GM21717 (cell line): ENCODE measurements around the gene C16orf95.

ENCODE experiments used
- ATAC-seq: cut with Tn5 transposase; IDR thresholded peaks from one replicate; pipeline ENCODE4 v1.9.1; 2021; ENCODE audit warnings: mild to moderate bottlenecking, moderate library complexity; ENCODE audit not compliant: unreplicated experiment

C16orf95 gene

DNA sequence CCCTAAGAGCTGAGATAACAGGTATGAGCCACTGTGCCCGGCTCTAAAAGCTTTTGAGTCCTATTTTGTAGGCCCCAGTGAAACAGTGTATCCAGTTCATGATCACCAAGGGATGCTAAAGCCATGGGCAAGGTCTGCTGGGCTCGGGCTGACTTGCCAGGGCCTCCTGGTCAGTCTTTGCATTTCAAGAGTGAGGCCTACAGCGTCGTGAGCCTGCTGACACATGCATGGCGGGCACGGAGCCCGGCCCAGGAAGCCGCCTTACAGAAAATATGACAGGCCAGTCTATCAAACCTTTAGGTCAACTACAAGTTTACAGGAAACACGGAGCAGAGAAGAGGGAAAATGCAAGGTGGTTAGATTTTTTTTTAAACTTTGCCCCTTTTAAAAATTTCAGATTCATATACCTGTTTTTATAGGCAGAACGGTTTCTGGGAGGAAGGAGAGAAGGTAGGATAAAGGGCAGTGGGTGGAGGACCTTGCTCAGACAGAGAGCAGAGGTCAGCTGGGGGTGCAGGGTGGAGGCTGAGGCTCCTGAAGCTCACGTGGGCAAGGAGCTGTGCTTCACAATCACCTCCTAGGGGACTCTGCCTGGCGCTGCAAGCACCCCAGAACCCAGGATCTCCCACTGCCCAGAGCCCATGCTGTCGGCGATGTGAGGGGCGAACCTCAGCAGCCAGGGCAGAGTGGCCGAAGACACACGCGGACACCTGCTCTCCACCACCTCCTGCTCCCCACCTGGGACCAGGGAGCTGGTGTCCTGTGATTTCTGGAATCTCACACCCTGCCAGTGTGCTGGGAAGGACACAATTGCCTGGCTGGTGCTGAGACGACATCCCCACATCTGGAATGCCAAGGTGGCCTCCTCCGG, 21.3 kb downstream of the C16orf95 start:
- ATAC-seq = no peak

DNA sequence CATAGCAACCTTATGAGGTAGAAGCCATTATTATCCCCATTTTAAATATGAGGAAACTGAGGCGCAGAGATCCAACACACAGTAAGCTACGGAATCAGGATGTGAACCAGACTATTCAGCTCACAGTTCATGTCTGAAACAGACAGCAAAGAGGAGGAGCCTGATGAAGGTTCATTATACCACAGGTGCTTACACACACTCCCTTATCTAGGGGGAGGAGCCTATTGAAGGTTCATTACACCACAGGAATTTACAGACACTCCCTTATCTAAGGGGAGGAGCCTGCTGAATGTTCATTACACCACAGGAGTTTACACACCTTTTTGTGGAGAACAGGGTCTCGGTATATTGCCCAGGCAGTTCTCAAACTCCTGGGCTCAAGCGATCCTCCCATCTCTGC, 21.9 kb downstream of the C16orf95 start:
- no peak for ATAC-seq

DNA sequence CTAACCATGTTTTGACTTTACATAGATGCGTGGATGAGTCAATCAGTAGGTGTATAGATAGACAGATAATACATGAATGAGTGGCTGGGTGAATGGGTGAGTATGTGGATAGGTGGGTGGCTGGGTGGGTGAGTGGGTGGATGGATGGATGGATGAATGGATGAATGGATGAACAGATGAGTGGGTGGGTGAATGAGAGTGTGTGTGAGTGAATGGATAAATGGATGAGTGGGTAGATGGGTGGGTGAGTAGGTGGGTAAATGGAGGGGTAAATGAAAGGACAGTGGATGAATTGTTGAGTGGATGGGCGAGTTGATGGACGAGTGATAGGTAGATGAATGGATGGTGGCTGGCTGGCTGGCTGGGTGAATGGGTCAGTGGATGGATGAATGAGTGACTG, 23.2 kb downstream of the C16orf95 start:
- no peak for ATAC-seq

DNA sequence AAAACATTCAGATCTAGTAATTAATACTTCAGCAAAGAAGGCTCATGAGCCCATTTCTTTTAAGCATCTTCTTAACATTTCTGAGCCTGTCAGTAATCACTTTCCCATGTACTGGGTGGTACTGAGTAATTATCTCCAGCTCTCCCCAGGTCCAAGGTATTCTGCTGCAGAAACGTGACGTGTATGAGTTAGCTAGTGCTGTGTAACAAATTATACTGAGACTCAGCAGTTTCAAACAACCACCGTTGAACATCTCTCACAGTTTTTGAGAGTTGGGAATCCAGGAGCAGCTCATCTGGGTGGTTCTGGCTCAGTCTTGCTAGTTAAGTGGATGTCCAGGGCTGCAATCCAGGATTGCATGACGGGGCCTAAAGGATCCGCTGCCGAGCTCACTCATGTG, 25.2 kb downstream of the C16orf95 start:
- no peak for ATAC-seq

DNA sequence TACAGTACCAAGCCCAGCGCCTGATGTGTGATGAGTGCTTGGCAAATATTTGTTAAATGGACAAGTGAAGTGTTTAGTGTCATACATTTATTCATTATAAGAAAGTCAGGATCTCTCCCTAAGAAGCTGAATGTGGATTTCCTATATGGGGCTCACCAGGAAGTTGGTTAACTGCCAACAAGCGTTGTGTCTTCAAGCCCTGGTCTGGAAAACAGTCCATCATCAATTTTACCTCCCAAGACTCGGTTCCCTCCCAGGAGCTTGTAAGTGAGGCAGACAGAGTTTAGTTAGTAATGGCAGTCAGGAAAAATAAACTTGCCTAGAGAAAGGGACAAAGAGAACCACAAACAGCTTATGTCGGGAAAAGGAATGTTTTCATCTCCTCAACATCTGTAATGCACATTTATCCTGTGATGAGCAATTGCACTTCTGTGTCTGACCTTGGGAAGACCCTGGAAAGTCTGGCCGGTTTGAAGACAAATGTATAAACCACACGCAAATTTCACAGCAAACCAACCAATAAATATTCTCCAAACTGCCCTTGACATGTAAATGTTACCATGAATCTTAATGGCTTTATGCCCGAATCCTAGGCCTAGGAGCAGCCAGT, 28.3 kb downstream of the C16orf95 start:
- no peak for ATAC-seq

DNA sequence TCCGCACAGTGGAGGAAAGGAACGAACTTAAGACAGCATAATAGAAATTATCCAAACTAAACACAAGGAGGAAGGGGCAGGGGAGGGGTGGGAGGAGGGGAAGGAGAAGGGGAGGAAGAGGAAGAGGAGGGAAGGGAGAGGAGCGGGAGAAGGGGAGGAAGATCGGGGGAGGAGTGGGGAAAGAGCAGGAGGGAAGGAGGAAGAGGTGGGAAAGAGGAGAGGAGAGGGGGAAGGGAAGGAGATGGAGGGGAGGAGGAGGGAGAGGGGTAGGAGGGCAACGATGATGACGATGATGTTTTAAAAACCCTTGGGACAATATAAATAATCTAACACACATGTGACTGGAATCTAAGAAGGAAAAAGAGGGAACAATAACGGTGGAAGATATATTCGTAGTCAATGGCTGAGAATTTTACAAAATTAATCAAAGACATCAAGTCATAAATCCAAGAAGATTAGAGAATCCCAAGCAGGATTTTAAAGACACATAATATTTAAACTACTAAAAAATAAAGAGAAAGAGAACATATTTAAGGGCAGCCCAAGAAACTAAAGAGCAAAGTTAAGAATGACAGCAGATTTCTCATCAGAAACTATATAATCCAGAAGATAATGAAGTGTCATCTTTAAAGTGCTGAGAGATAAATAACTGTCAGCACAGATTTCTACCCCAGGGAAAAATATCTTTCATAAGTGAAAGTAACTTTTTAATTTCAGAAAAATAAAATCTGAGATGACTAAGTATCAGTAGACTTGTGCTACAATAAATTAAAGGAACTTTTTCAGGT, 30.2 kb downstream of the C16orf95 start:
- ATAC-seq = no peak

DNA sequence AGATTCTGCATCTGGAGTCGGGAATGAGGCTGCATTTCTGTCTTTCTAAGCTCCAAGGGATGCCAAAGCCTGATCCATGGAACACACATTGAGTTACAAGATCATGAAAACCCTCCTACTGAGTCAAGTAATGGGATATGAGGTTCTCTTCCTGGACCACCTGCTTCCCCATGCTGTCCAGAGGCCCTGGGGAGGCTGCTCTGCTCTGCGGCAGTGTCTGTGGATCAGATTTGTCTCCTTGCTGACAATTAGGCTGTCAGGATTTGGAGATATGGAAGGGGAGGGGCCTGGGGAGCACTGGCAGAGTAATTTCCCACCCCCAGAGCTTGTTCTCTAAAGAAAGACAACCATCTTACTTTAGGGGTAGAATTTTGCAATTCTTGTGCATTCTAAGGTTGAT, 33.0 kb downstream of the C16orf95 start:
- ATAC-seq = no peak

DNA sequence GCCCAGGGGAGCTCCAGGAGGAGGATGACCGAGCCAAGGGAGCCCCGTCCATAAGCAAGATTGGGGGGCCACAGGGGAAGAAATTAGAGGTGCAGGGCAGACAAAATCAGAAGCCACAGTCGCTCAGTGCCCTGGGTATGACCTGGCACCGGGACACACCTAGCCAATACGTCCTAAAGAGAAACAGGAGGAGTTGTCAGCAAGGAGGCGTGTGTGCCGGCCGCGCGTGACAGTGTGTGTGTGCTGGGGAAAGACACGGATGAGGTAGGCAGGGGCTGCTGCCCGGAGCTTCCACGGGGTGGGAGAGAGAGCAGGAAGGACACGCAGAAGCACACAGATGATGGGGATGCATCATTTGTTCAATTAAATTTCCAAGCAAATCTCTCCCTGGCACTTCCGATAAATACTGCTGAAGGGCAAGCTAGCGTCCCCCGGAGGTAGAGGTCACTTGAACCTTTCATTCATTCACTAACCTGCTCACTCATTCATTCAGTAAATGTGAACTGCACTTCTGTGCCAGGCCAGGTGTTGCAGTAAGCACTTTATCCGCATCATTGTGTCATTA, 38.0 kb downstream of the C16orf95 start:
- no peak for ATAC-seq

DNA sequence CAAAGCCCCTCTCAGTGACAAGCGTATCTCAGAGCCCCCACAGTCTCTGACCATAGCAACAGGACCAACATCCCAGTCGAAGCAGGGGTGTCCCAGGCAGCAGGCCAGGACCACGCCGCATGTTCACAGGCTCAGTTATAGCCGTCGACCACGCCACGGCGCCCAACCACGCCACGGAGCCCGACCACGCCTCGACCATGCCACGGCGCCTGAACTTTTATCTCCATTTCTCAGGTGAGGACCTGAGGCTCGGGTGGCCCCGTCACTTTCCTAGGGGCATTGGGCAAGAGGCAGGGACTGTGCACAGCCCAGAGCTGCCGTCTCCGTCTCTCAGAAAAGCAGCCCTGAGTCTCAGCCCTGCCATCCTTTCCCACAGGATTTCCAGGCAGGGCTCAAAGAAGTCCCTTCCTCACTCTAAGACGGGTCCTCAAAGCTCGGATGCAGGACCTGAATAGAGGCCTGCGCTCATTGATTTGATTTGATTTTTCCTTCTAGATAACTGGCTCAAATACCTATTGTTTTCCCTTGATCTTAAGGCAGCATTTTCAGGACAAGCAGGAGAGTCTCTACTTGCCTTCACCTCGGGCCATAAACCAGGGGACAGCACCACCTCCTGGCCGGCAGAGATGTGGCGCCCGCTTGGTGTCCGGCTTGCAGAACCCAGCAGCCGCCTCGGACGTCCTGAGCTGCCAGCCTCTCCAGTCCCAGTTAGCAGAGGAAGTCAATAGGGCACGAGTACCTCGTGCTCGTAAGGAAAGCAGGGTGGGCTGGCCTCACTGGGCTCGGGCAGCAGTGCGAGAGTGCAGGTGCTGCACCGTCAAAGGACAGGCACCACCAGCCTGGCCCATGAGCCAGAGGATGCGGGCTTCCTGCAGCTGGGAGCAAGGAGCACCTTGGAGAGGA, 38.8 kb downstream of the C16orf95 start:
- ATAC-seq = no peak

DNA sequence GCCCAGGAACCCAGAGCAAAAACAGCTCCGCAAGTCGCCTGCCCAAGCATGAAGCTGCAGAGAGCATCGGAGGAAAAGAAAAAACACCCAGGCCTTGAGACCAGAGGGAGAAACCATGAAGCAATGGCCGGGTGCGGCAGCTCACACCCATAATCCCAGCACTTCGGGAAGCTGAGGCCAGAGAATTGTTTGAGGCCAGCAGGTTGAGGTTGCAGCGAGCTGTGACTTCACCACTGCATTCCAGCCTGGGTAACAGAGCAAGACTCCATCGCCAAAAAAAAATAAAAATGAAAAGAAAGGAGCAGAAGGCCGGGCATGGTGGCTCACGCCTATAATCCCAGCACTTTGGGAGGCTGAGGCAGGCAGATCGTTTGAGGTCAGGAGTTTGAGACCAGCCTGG, 40.3 kb downstream of the C16orf95 start:
- ATAC-seq = no peak

DNA sequence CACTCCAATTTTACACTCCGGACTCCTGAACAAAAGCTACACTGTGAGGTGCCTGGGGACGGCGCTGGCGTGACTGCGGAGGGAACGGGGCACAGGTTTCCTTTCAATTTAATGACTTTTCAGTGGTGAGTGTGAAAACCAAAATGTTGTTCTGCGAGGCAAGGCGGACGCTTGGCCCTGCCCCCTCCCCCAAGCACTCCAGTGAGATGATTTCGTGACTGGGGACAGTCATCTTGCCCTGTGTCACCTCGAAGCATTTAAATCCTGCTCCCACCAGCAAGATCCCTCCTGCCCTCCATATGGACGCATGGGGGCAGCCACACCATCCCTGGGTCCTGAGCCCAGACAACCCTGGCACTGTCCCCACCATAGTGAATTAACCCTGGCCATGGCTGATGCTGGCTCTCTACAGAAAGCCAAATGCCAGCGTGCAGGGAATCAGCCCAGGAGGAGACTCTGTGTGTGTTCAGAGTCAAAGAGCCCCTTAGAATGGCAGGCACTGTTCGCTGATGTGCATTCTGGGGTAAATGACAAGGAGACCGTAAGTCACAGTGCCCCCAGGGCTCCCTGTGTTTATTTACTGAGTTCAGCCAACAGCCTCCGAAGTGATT, 41.0 kb downstream of the C16orf95 start:
- no peak for ATAC-seq

DNA sequence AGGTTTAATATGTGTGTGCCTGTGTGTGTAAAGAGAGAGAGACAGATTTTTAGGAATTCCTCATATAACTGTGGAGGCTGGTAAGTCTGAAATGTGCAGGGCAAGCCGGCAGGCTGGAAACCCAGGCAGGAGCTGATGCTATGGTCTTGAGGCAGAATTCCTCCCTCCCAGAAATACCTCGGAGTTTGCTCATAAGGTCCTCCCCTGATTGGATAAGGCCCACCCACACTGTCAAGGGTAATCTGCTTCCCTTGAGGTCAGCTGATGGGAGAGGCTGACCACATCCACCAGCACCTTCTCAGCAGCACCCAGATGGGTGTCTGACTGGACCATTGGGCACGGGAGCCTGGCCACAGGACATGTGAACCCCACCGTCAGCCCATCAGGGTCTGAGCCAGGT, 42.4 kb downstream of the C16orf95 start:
- no peak for ATAC-seq

DNA sequence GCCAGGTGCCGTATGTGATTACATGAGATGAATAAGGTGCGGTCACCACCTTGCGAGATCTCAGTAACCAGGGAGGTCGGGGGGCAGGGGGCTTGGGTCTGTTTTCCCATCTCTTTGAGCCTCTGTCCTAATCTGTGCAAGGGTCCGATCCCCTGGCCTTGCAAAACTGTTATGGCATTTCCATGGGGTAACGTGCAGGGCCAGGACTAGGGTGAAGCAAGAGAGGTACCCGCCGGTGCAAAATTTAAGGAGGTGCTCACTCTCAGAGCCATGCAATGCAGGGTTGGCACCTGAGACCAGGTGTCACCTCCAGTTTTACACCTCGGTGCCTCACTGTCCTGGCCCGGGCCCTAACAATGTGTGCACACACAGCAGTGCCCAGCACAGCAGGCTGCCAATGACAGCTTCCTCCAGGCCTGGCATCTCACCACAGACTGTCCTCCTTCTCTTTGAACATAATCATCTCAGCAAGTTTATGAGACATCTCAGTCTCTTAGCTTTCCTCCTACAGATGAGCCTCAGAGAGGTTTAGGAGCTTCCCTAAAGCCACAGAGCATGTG, 43.6 kb downstream of the C16orf95 start:
- ATAC-seq = no peak

DNA sequence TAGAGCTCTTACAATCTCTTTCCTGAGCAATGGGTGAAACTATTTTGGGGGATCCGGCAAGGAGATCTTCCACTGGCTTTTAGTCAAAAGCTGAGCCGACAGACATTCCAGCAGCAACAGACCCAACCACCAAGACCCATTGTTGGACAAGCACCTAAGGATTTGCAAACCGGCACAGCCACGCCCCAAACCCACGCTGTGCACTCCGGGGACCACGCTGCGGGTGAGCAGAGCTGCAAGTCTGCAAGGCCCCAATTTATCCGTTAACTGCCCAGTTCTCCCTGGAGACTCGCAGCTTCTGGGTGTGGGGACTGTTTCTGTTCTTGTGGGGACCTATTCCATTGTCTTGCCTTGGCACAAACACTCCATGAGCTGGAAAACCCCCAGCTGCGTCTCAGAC, 45.9 kb downstream of the C16orf95 start:
- ATAC-seq = no peak

DNA sequence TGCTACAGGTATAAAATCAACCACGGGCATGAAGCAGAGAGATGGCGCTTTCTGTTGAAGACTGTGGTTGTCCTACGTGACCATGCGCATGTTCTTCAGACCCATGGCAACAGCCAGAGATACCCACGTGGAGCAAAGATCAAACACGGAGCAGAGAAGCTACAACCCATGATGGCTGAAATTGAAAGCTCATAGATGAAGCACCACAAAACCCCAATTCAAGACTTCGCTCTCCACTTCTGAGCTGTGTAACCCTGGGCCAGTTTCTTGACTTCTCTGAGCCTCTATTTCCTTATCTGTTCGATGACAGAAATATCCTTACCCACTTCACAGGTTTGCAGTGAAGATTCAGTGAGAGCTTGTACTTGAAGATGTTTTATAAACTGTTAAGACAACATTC, 49.6 kb downstream of the C16orf95 start:
- no peak for ATAC-seq

DNA sequence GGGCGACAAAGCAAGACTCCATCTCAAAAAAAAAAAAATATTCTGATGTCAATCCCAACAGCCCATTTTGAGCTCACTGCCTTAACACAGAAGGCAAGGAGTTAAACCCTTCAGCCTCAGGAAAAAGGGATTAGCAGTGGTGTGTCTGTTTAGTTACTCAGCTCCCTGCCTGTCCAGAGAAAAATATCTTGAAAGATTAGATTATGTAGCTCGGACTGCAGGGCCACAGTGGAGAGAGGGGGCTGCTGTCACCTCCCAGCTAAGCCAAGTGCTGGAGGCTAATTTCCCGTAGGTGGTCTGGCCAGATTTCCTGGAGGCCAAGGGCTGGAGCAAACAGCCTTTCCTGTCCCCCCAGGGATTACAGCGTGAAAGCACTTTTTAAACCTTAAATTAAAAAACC, 50.3 kb downstream of the C16orf95 start:
- no peak for ATAC-seq

DNA sequence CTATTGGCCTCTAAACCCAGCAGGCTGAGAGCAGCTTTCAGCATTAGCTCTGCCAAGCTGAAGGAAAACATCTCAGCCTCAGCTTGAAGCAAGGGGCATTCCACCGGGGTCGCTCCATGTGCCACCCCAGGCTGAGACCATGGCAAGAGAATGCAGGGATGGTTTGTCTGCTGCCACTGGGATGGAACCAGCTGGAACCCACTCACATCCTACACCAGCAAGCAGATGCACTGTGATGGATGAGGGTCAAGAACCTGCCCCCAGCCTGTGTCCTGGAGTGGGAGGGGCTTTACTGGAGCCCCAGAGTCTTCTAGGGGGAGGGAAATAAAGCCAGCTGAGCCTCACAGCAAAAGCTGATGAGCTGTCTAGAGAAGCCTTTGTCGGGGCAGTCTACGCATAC, 51.9 kb downstream of the C16orf95 start:
- ATAC-seq = no peak

DNA sequence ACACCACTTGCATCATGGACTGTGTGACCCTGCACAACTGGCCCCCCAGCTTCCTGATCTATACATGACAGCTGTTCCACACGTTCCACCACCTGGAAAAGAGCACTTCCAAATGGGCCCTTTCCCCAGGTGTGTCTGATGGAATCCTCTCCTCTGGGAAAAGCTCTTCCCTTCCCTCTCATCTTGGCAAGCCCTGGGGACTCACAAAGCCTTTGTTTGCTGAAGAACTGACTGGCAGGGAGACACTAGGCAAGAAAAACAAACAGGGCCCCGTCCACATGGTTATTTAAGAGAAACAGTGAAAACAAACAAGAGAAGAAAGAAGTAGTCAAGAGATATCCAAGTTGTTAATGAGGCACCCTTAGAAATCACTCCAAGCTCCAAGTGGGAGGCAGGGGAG, 52.6 kb downstream of the C16orf95 start:
- no peak for ATAC-seq

DNA sequence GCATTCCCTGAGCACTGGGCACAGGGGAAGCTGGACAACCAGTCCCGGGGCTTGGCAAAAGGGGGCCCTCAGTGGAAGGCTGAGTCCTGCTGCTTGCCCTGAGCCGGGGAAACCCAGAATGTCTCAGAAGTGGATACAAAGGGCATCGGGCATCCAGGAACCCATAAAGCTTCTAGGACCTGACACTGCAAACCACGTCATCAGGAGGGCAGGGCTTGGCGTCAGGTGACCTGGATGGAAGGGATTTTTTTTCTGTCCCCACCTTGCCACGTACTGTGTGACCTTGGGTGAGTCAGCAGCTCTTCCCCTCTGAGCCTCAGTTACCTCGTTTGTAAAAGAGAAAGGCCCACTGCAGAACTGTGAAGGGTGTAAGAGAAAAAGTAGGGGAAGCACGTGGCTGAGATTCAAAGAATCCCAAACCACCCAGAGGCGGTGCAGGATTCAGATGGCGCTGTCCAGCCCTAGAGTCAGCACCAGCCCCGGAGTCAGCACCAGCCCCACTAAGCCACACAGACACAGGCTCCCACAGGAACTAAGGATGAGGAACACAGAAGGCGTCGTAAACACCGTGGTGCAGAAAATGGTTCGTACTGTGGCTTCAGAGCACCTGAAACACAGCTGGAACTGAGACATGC, 53.7 kb downstream of the C16orf95 start:
- ATAC-seq = no peak
